ENCODE data around the gene WWC1.

DNA sequence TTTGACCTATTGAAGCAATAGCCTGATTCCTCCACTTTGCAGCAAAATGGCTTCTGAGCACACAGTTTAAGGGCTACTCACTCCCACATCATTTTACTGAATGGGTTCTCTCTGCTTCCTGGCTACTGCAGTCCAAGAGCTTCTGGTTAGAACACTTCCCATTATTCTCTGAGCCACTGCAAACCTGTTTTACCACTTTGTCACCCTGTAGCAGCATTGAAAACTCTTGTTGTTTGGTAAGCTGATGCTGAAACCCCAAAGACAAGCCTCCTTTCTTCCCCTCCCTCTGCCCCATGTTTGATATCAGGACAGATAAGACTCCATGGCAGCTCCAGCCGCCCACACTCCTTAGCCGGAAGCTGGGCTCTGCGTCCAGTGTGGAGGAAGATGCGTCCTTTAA lies 110.4 kb downstream of the WWC1 start:
- TF ChIP-seq GATA2 (IDR thresholded peaks at IDR 0.05; ENCODE audit: low read depth, low read length) (no peak), GATA3 (IDR thresholded peaks at IDR 0.05; ENCODE audit: low read depth, low read length) (no peak)

Measured in SH-SY5Y (cell line).